ENCODE measurements around the gene TLR5. TPM values are rescaled to one million over a fixed set of nuclear protein-coding genes. Genes with fewer than 3 reads are reported as not detected.

Gene TLR5
- polyA plus RNA-seq, 3 donors: 1.6 to 4.2 (median 2.7) TPM

GRCh38 chr1:223084464-223084866 lies 58.6 kb downstream of the TLR5 start:
- H3K27ac ChIP-seq (ENCODE audit: low read depth, low read length): no peak overlapping the region
- WGBS, 3 donors: 48 to 67% (median 65%) methylated on average over 8 of the region's 8 CpGs

- WGBS, 3 donors: 87 to 93% (median 89%) methylated on average over 15 of the region's 15 CpGs
- H3K27ac ChIP-seq (ENCODE audit: low read depth, low read length): no peak overlapping the region
These were observed 59.2 kb downstream of the TLR5 start for GRCh38 chr1:223083831-223084230.

- H3K27ac ChIP-seq (ENCODE audit: low read depth, low read length): no peak overlapping the region
- 80 to 90% (median 88%) methylated on average over 8 of the region's 8 CpGs for WGBS, 3 donors
These were observed 60.1 kb downstream of the TLR5 start for GRCh38 chr1:223082914-223083313.

GRCh38 chr1:223081181-223081994 lies 61.7 kb downstream of the TLR5 start:
- no peak overlapping the region for H3K27ac ChIP-seq (ENCODE audit: low read depth, low read length)
- 2 to 5% (median 4%) methylated on average over 28 to 33 of the region's 33 CpGs for WGBS, 3 donors

- no peak overlapping the region for H3K27ac ChIP-seq (ENCODE audit: low read depth, low read length)
- WGBS, 3 donors: 86 to 90% (median 88%) methylated on average over 7 of the region's 7 CpGs
These were observed 63.5 kb downstream of the TLR5 start for GRCh38 chr1:223079498-223079897.

- H3K27ac ChIP-seq (ENCODE audit: low read depth, low read length): no peak overlapping the region
- 63 to 75% (median 66%) methylated on average over 16 of the region's 16 CpGs for WGBS, 3 donors
These were observed 65.7 kb downstream of the TLR5 start for GRCh38 chr1:223077247-223077833.

GRCh38 chr1:223076362-223076761 lies 66.7 kb downstream of the TLR5 start:
- H3K27ac ChIP-seq (ENCODE audit: low read depth, low read length): no peak overlapping the region
- 69 to 75% (median 71%) methylated on average over 6 of the region's 6 CpGs for WGBS, 3 donors

- WGBS, 3 donors: 83 to 87% (median 86%) methylated on average over 3 of the region's 3 CpGs
- no peak overlapping the region for H3K27ac ChIP-seq (ENCODE audit: low read depth, low read length)
These were observed 67.2 kb downstream of the TLR5 start for GRCh38 chr1:223075834-223076233.

GRCh38 chr1:223074445-223075300 lies 68.4 kb downstream of the TLR5 start:
- H3K27ac ChIP-seq (ENCODE audit: low read depth, low read length): no peak overlapping the region
- 56 to 79% (median 59%) methylated on average over 10 of the region's 10 CpGs for WGBS, 3 donors

- no peak overlapping the region for H3K27ac ChIP-seq (ENCODE audit: low read depth, low read length)
- 91 to 93% (median 93%) methylated on average over 4 of the region's 4 CpGs for WGBS, 3 donors
These were observed 74.0 kb downstream of the TLR5 start for GRCh38 chr1:223068900-223069665.

- 93 to 99% (median 97%) methylated on average over 6 of the region's 6 CpGs for WGBS, 3 donors
- no peak overlapping the region for H3K27ac ChIP-seq (ENCODE audit: low read depth, low read length)
These were observed 75.1 kb downstream of the TLR5 start for GRCh38 chr1:223067914-223068313.

- 74 to 84% (median 78%) methylated on average over 5 of the region's 5 CpGs for WGBS, 3 donors
- no peak overlapping the region for H3K27ac ChIP-seq (ENCODE audit: low read depth, low read length)
These were observed 76.6 kb downstream of the TLR5 start for GRCh38 chr1:223066415-223066814.

GRCh38 chr1:223062177-223062576 lies 80.9 kb downstream of the TLR5 start:
- 41 to 68% (median 56%) methylated on average over 3 of the region's 3 CpGs for WGBS, 3 donors
- H3K27ac ChIP-seq (ENCODE audit: low read depth, low read length): no peak overlapping the region

- WGBS, 3 donors: 91 to 97% (median 95%) methylated on average over 9 of the region's 9 CpGs
- no peak overlapping the region for H3K27ac ChIP-seq (ENCODE audit: low read depth, low read length)
These were observed 83.5 kb downstream of the TLR5 start for GRCh38 chr1:223059526-223059925.

Other genes starting within 250 kb of the TLR5 start
- gene SUSD4, start 220.9 kb upstream of the TLR5 start, polyA plus RNA-seq: 1 to 10 TPM in 2 of 3 donors, under 1 TPM in 1; 0.91 to 6.8 (median 5.6) TPM

Measured in adipose tissue (tissue), 3 donors.